ENCODE measurements around the gene RBSN.

RBSN gene

GRCh38 chr3:15096046-15096445 is 2.9 kb downstream of the RBSN start (continued):
- TF ChIP-seq, protein P1, sequence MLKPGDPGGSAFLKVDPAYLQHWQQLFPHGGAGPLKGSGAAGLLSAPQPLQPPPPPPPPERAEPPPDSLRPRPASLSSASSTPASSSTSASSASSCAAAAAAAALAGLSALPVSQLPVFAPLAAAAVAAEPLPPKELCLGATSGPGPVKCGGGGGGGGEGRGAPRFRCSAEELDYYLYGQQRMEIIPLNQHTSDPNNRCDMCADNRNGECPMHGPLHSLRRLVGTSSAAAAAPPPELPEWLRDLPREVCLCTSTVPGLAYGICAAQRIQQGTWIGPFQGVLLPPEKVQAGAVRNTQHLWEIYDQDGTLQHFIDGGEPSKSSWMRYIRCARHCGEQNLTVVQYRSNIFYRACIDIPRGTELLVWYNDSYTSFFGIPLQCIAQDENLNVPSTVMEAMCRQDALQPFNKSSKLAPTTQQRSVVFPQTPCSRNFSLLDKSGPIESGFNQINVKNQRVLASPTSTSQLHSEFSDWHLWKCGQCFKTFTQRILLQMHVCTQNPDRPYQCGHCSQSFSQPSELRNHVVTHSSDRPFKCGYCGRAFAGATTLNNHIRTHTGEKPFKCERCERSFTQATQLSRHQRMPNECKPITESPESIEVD (tag by site-specific recombination; IDR thresholded peaks at IDR 0.05) = no peak
- TF ChIP-seq ZNF211 (tag by site-specific recombination; IDR thresholded peaks at IDR 0.05; ENCODE audit: low read depth) (no peak), SP2 (tag by site-specific recombination; IDR thresholded peaks at IDR 0.05) (no peak)

DNA sequence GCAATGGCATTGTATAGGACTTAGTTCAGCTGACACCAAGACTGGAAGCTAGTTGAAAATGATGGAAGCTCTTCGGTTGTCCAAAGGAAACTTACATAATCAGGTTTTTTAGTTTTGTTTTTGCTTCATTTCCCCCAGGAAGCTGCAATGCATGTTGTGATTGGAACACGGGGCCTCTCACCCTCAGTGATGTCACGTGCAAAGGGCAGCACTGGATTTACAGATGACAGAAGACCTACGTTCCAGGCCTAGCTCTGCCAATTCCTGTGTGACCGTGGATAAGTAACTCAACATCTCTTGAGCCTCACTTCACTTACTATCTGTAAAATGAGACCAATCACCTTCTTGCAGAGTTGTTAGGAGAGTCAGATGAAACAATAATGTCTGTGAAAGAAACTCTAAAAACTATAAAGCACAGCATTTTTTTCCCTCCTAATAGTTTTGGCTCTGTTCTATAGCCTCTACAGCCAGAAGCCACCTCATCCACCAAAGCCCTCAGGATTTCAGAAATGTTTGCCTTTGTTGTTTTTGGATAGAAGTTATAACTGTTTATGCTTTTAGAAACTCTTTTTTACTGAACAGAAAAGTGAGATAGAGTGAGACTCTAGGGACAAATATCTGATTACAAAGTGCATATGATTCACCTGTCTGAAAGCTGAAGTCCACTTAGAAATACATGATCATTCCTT is 4.6 kb downstream of the RBSN start:
- no peak overlapping the region for H3K27ac ChIP-seq (ENCODE audit: extremely low read depth, low read depth, low read length)
- CTCF ChIA-PET = no interaction called here
- no peaks in the 10 kb centered on the region for H3K9me3 ChIP-seq (ENCODE audit: control insufficient read depth, insufficient read depth, low read depth, low read length)
- peaks cover 37 to 59% of the 10 kb centered on the region in 2 experiments for H3K36me3 ChIP-seq (ENCODE audit: control insufficient read depth in 2 of 2, insufficient read depth in 1 of 2, low read length in 2 of 2)
- TF ChIP-seq ZNF2 (tag by site-specific recombination; IDR thresholded peaks at IDR 0.05) (no peak), ZNF280C (tag by site-specific recombination; IDR thresholded peaks at IDR 0.05) (no peak), ZSCAN16 (tag by site-specific recombination; IDR thresholded peaks at IDR 0.05) (no peak), ZNF274 (IDR thresholded peaks at IDR 0.05; ENCODE audit: low read length) (no peak), ZNF274 (tag by site-specific recombination; IDR thresholded peaks at IDR 0.05; ENCODE audit: borderline replicate concordance) (no peak), ZNF629 (tag by site-specific recombination; IDR thresholded peaks at IDR 0.05) (no peak), ZBTB26 (tag by site-specific recombination; optimal IDR thresholded peaks at IDR 0.05) (no peak), ZNF677 (tag by site-specific recombination; IDR thresholded peaks at IDR 0.05) (no peak), ZNF704 (tag by site-specific recombination; IDR thresholded peaks at IDR 0.05) (no peak), ZNF169 (tag by site-specific recombination; IDR thresholded peaks at IDR 0.05) (no peak), ZNF266 (tag by site-specific recombination; IDR thresholded peaks at IDR 0.05; ENCODE audit: low read depth) (no peak), SCRT1 (tag by site-specific recombination; IDR thresholded peaks at IDR 0.05; ENCODE audit: borderline replicate concordance) (no peak), ZNF37A (tag by site-specific recombination; IDR thresholded peaks at IDR 0.05) (no peak), ZBTB48 (tag by site-specific recombination; IDR thresholded peaks at IDR 0.05) (no peak), ZNF311 (tag by site-specific recombination; IDR thresholded peaks at IDR 0.05; ENCODE audit: borderline replicate concordance) (no peak), ZNF202 (tag by site-specific recombination; IDR thresholded peaks at IDR 0.05; ENCODE audit: borderline replicate concordance) (no peak), CTCF (tag by site-specific recombination; IDR thresholded peaks at IDR 0.05) (no peak), ZXDB (tag by site-specific recombination; IDR thresholded peaks at IDR 0.05) (no peak), ZNF350 (tag by site-specific recombination; IDR thresholded peaks at IDR 0.05) (no peak), ZNF670 (tag by site-specific recombination; IDR thresholded peaks at IDR 0.05; ENCODE audit: low read depth) (no peak)
- TF ChIP-seq, protein P2, sequence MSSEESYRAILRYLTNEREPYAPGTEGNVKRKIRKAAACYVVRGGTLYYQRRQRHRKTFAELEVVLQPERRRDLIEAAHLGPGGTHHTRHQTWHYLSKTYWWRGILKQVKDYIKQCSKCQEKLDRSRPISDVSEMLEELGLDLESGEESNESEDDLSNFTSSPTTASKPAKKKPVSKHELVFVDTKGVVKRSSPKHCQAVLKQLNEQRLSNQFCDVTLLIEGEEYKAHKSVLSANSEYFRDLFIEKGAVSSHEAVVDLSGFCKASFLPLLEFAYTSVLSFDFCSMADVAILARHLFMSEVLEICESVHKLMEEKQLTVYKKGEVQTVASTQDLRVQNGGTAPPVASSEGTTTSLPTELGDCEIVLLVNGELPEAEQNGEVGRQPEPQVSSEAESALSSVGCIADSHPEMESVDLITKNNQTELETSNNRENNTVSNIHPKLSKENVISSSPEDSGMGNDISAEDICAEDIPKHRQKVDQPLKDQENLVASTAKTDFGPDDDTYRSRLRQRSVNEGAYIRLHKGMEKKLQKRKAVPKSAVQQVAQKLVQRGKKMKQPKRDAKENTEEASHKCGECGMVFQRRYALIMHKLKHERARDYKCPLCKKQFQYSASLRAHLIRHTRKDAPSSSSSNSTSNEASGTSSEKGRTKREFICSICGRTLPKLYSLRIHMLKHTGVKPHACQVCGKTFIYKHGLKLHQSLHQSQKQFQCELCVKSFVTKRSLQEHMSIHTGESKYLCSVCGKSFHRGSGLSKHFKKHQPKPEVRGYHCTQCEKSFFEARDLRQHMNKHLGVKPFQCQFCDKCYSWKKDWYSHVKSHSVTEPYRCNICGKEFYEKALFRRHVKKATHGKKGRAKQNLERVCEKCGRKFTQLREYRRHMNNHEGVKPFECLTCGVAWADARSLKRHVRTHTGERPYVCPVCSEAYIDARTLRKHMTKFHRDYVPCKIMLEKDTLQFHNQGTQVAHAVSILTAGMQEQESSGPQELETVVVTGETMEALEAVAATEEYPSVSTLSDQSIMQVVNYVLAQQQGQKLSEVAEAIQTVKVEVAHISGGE (tag by site-specific recombination; conservative IDR thresholded peaks at IDR 0.05; ENCODE audit: low read depth) = no peak
- H3K4me3 ChIP-seq (ENCODE audit: low read depth, low read length) = no peak overlapping the region
- POLR2A ChIA-PET = no interaction called here
- H3K4me1 ChIP-seq (ENCODE audit: control insufficient read depth, insufficient read depth, low read length) = peaks cover 4% of the 10 kb centered on the region; the same call in 1 of the 2 replicates

Measured in HEK293 (cell line).